H1 (cell line): ENCODE measurements around the gene SLC23A2.

Experiments used
- BACH1 ChIP-seq: IDR thresholded peaks from 2 replicates; pipeline ENCODE4 v1.6.1; 2012; ENCODE audit warnings: low read length, improper control_type of control experiment
- CEBPB ChIP-seq: IDR thresholded peaks from 2 replicates; pipeline ENCODE4 v1.6.1; 2012; ENCODE audit warnings: low read depth, low read length
- CHD2 ChIP-seq: IDR thresholded peaks from 2 replicates; pipeline ENCODE4 v1.6.1; 2012; ENCODE audit warnings: low read length, improper control_type of control experiment
- EP300 ChIP-seq, 2 experiments: IDR thresholded peaks; 1 replicate in 1 of 2; 2 replicates in 1 of 2; pipeline ENCODE4 v1.6.1; 2011 to 2012; ENCODE audit warnings: low read depth in 2 of 2, low read length in 2 of 2, mild to moderate bottlenecking in 2 of 2, borderline replicate concordance in 1 of 2, inconsistent platforms in 1 of 2, moderate library complexity in 1 of 2
- EZH2 ChIP-seq: fragments of 200-600 bp; sonication (generic); IDR thresholded peaks from 2 replicates; pipeline ENCODE4 v1.7.1; 2012; ENCODE audit warnings: low read depth, mild to moderate bottlenecking, moderate library complexity, low read length, inconsistent platforms; ENCODE audit not compliant: severe bottlenecking
- GABPA ChIP-seq: IDR thresholded peaks from 2 replicates; pipeline ENCODE4 v1.6.1; 2011; ENCODE audit warnings: mild to moderate bottlenecking, low read length, moderate library complexity, borderline replicate concordance; ENCODE audit not compliant: insufficient read depth
- MAFK ChIP-seq: IDR thresholded peaks from 2 replicates; pipeline ENCODE4 v1.6.1; 2012; ENCODE audit warnings: low read depth, mild to moderate bottlenecking, improper control_type of control experiment, low read length
- PHF8 ChIP-seq: fragments of 200-600 bp; sonication (generic); conservative IDR thresholded peaks from 2 replicates; pipeline ENCODE4 v1.7.1; 2012; ENCODE audit warnings: low read depth, mild to moderate bottlenecking, inconsistent platforms, low read length, moderate library complexity
- POLR2A ChIP-seq, 2 experiments: IDR thresholded peaks; 1 replicate in 1 of 2; 2 replicates in 1 of 2; pipeline ENCODE4 v1.6.1; 2011; ENCODE audit warnings: low read depth in 2 of 2, low read length in 2 of 2, mild to moderate bottlenecking in 2 of 2; ENCODE audit errors: control extremely low read depth in 1 of 2
- RAD21 ChIP-seq, 2 experiments: IDR thresholded peaks in 1 of 2; conservative IDR thresholded peaks in 1 of 2; 2 replicates each; pipeline ENCODE4 v1.6.1; 2011; ENCODE audit warnings: low read depth in 2 of 2, low read length in 2 of 2, improper control_type of control experiment in 1 of 2, inconsistent platforms in 1 of 2, mild to moderate bottlenecking in 1 of 2, moderate library complexity in 1 of 2
- RNF2 ChIP-seq: fragments of 200-900, 300-1000 bp; sonication (generic); IDR thresholded peaks from 2 replicates; pipeline ENCODE4 v1.7.1; 2016; ENCODE audit warnings: borderline replicate concordance, low read depth, mild to moderate bottlenecking, antibody characterized with exemption, low read length; ENCODE audit not compliant: poor library complexity, severe bottlenecking; ENCODE audit errors: missing control alignments
- SRF ChIP-seq: IDR thresholded peaks from 2 replicates; pipeline ENCODE4 v1.6.1; 2011; ENCODE audit warnings: mild to moderate bottlenecking, low read depth, low read length, moderate library complexity
- USF2 ChIP-seq: IDR thresholded peaks from 2 replicates; pipeline ENCODE4 v1.6.1; 2011; ENCODE audit warnings: low read length, improper control_type of control experiment
- TF ChIP-seq, protein P1 (sequence below), 3 experiments: IDR thresholded peaks; 1 replicate in 2 of 3; 2 replicates in 1 of 3; pipeline versions ENCODE4 v1.5.1 to v1.6.1; 2011; ENCODE audit warnings: low read length in 3 of 3, mild to moderate bottlenecking in 3 of 3, inconsistent platforms in 2 of 3, low read depth in 1 of 3, moderate library complexity in 1 of 3; ENCODE audit not compliant: insufficient read depth in 1 of 3; ENCODE audit errors: control extremely low read depth in 1 of 3

- no peak for TF ChIP-seq GABPA
- TF ChIP-seq BACH1 = no peak
- no peak for TF ChIP-seq MAFK
- TF ChIP-seq, protein P1, sequence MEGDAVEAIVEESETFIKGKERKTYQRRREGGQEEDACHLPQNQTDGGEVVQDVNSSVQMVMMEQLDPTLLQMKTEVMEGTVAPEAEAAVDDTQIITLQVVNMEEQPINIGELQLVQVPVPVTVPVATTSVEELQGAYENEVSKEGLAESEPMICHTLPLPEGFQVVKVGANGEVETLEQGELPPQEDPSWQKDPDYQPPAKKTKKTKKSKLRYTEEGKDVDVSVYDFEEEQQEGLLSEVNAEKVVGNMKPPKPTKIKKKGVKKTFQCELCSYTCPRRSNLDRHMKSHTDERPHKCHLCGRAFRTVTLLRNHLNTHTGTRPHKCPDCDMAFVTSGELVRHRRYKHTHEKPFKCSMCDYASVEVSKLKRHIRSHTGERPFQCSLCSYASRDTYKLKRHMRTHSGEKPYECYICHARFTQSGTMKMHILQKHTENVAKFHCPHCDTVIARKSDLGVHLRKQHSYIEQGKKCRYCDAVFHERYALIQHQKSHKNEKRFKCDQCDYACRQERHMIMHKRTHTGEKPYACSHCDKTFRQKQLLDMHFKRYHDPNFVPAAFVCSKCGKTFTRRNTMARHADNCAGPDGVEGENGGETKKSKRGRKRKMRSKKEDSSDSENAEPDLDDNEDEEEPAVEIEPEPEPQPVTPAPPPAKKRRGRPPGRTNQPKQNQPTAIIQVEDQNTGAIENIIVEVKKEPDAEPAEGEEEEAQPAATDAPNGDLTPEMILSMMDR (IDR thresholded peaks at IDR 0.05; ENCODE audit: control extremely low read depth in 1 of 3, insufficient read depth in 1 of 3, low read depth in 1 of 3, low read length in 3 of 3) = no peak
- no peak for TF ChIP-seq SRF
- no peak for TF ChIP-seq POLR2A (IDR thresholded peaks at IDR 0.05; ENCODE audit: control extremely low read depth in 1 of 2, low read depth in 2 of 2, low read length in 2 of 2)
- TF ChIP-seq CHD2 = no peak
- no peak for TF ChIP-seq EZH2
- TF ChIP-seq RNF2 = no peak
- TF ChIP-seq PHF8 = no peak
- no peak for TF ChIP-seq USF2
- TF ChIP-seq EP300 (IDR thresholded peaks at IDR 0.05; ENCODE audit: borderline replicate concordance in 1 of 2, low read depth in 2 of 2, low read length in 2 of 2) = no peak
- no peak for TF ChIP-seq CEBPB
- no peak for TF ChIP-seq RAD21 (IDR thresholded peaks at IDR 0.05 in 1 of 2, conservative IDR thresholded peaks at IDR 0.05 in 1 of 2; ENCODE audit: low read depth in 2 of 2, low read length in 2 of 2)
Measured at GRCh38 chr20:4918473-4918872, 82.8 kb downstream of the SLC23A2 start.
